Trophoblast cell (in vitro differentiated cells and primary cell): ENCODE data around the gene SPIRE1.

Source experiments
- DNase-seq, 2 donors: peaks; one replicate each; pipeline ENCODE4 v3.0.0-alpha.2; 2016
- H2AFZ ChIP-seq: 2 replicates; pipeline ENCODE4 v1.6.1; 2013; ENCODE audit warnings: low read length, moderate library complexity, mild to moderate bottlenecking; ENCODE audit not compliant: insufficient read depth, poor library complexity
- H2AK5ac ChIP-seq: 2 replicates; pipeline ENCODE4 v1.6.1; 2013; ENCODE audit warnings: mild to moderate bottlenecking, low read length
- H2BK120ac ChIP-seq: 2 replicates; pipeline ENCODE4 v1.6.1; 2013; ENCODE audit warnings: low read length, mild to moderate bottlenecking, moderate library complexity; ENCODE audit not compliant: insufficient read depth, poor library complexity
- H2BK12ac ChIP-seq: 2 replicates; pipeline ENCODE4 v1.6.1; 2013; ENCODE audit warnings: mild to moderate bottlenecking, low read length, moderate library complexity
- H2BK5ac ChIP-seq: 2 replicates; pipeline ENCODE4 v1.6.1; 2013; ENCODE audit warnings: low read length, low read depth, moderate library complexity, mild to moderate bottlenecking; ENCODE audit not compliant: poor library complexity
- H3K14ac ChIP-seq: 2 replicates; pipeline ENCODE4 v1.6.1; 2013; ENCODE audit warnings: mild to moderate bottlenecking, low read length
- H3K18ac ChIP-seq: 2 replicates; pipeline ENCODE4 v1.6.1; 2013; ENCODE audit warnings: mild to moderate bottlenecking, low read length
- H3K23ac ChIP-seq: 2 replicates; pipeline ENCODE4 v1.6.1; 2013; ENCODE audit warnings: low read length
- H3K27ac ChIP-seq: 2 replicates; pipeline ENCODE4 v1.5.1; 2013; ENCODE audit warnings: low read depth, mild to moderate bottlenecking, inconsistent platforms, low read length, moderate library complexity
- H3K27me3 ChIP-seq: 2 replicates; pipeline ENCODE4 v1.6.1; 2013; ENCODE audit warnings: inconsistent platforms, mild to moderate bottlenecking, low read length, moderate library complexity; ENCODE audit not compliant: insufficient read depth
- H3K36me3 ChIP-seq, 2 experiments: 1 replicate in 1 of 2; 2 replicates in 1 of 2; pipeline ENCODE4 v1.6.1; 2013; ENCODE audit warnings: low read length in 2 of 2, mild to moderate bottlenecking in 2 of 2, moderate library complexity in 1 of 2; ENCODE audit not compliant: insufficient read depth in 2 of 2, control insufficient read depth in 1 of 2
- H3K4ac ChIP-seq: 2 replicates; pipeline ENCODE4 v1.6.1; 2013; ENCODE audit warnings: low read depth, mild to moderate bottlenecking, low read length, moderate library complexity
- H3K4me1 ChIP-seq, 2 experiments: 1 replicate in 1 of 2; 2 replicates in 1 of 2; pipeline ENCODE4 v1.6.1; 2013; ENCODE audit warnings: low read length in 2 of 2, mild to moderate bottlenecking in 2 of 2, moderate library complexity in 1 of 2; ENCODE audit not compliant: insufficient read depth in 2 of 2, control insufficient read depth in 1 of 2
- H3K4me2 ChIP-seq: 2 replicates; pipeline ENCODE4 v1.6.1; 2013; ENCODE audit warnings: inconsistent platforms, mild to moderate bottlenecking, low read length, moderate library complexity
- H3K4me3 ChIP-seq: 2 replicates; pipeline ENCODE4 v1.5.1; 2013; ENCODE audit warnings: mild to moderate bottlenecking, low read depth, low read length, inconsistent platforms
- H3K79me1 ChIP-seq: one replicate; pipeline ENCODE4 v1.6.1; 2013; ENCODE audit warnings: low read length
- H3K79me2 ChIP-seq: 2 replicates; pipeline ENCODE4 v1.6.1; 2013; ENCODE audit warnings: low read length, mild to moderate bottlenecking; ENCODE audit not compliant: control insufficient read depth, insufficient read depth, poor library complexity
- H3K9ac ChIP-seq: 2 replicates; pipeline ENCODE4 v1.6.1; 2013; ENCODE audit warnings: mild to moderate bottlenecking, low read length
- H3K9me3 ChIP-seq: 2 replicates; pipeline ENCODE4 v1.6.1; 2013; ENCODE audit warnings: low read depth, mild to moderate bottlenecking, control low read depth, inconsistent platforms, low read length; ENCODE audit not compliant: insufficient read depth
- H4K12ac ChIP-seq: 2 replicates; pipeline ENCODE4 v1.6.1; 2013; ENCODE audit warnings: low read depth, mild to moderate bottlenecking, low read length, moderate library complexity
- H4K8ac ChIP-seq: 2 replicates; pipeline ENCODE4 v1.6.1; 2013; ENCODE audit warnings: low read depth, mild to moderate bottlenecking, low read length, moderate library complexity
- H4K91ac ChIP-seq: one replicate; pipeline ENCODE4 v1.6.1; 2013; ENCODE audit warnings: low read depth, mild to moderate bottlenecking, low read length, moderate library complexity
- WGBS: extraction: QIAGEN DNeasy Blood & Tissue Kit; methylation state at CpG from one replicate; pipeline ENCODE4 v1.1.7; 2013; ENCODE audit warnings: missing lambda C conversion rate; ENCODE audit not compliant: insufficient read length, insufficient coverage; ENCODE audit errors: extremely low coverage; 5-methylcytosine and 5-hydroxymethylcytosine counted together

The SPIRE1 gene

GRCh38 chr18:12507007-12507406, 150.9 kb downstream of the SPIRE1 start:
- Histone ChIP-seq H3K79me1 (no peaks in the 10 kb centered on the region), H3K14ac (no peak overlapping the region), H2BK12ac (no peak overlapping the region), H3K18ac (no peak overlapping the region), H3K27me3 (no peaks in the 10 kb centered on the region), H3K4me1 (no peaks in the 10 kb centered on the region), H3K4me2 (no peak overlapping the region), H2AFZ (no peak overlapping the region), H2BK120ac (no peak overlapping the region), H4K91ac (no peak overlapping the region), H3K27ac (no peak overlapping the region), H2BK5ac (no peak overlapping the region), H3K4me3 (no peak overlapping the region), H3K9ac (no peak overlapping the region), H3K4ac (no peak overlapping the region), H2AK5ac (no peak overlapping the region), H3K23ac (no peak overlapping the region), H3K36me3 (peaks cover 0 to 2% of the 10 kb centered on the region in 2 experiments), H4K12ac (no peak overlapping the region), H3K9me3 (no peaks in the 10 kb centered on the region), H3K79me2 (no peaks in the 10 kb centered on the region), H4K8ac (no peak overlapping the region)
- WGBS = no CpG with 5 or more reads among the region's 5 CpGs
- no peak for DNase-seq

GRCh38 chr18:12500986-12501385, 156.9 kb downstream of the SPIRE1 start:
- Histone ChIP-seq H3K79me1 (no peaks in the 10 kb centered on the region), H2AK5ac (no peak overlapping the region), H3K14ac (no peak overlapping the region), H3K36me3 (no peaks in the 10 kb centered on the region), H3K9ac (no peak overlapping the region), H2BK5ac (no peak overlapping the region), H3K18ac (no peak overlapping the region), H2BK120ac (no peak overlapping the region), H3K23ac (no peak overlapping the region), H3K27me3 (no peaks in the 10 kb centered on the region), H3K79me2 (no peaks in the 10 kb centered on the region), H3K27ac (no peak overlapping the region), H4K91ac (no peak overlapping the region), H2BK12ac (no peak overlapping the region), H3K4me3 (no peak overlapping the region), H3K4ac (no peak overlapping the region), H2AFZ (no peak overlapping the region), H3K9me3 (no peaks in the 10 kb centered on the region), H3K4me1 (no peaks in the 10 kb centered on the region), H3K4me2 (no peak overlapping the region), H4K8ac (no peak overlapping the region), H4K12ac (no peak overlapping the region)
- no CpG with 5 or more reads among the region's 6 CpGs for WGBS
- no peak for DNase-seq

GRCh38 chr18:12497839-12498238, 160.1 kb downstream of the SPIRE1 start:
- no peak overlapping the region for H3K18ac ChIP-seq
- H2BK5ac ChIP-seq = no peak overlapping the region
- H2BK12ac ChIP-seq = no peak overlapping the region
- H2AFZ ChIP-seq = no peak overlapping the region
- H3K79me2 ChIP-seq = no peaks in the 10 kb centered on the region
- no peak overlapping the region for H4K8ac ChIP-seq
- no peak overlapping the region for H3K4ac ChIP-seq
- no peaks in the 10 kb centered on the region for H3K4me1 ChIP-seq
- DNase-seq = no peak
- no peak overlapping the region for H4K91ac ChIP-seq
- WGBS = no CpG with 5 or more reads among the region's 3 CpGs
- no peak overlapping the region for H2AK5ac ChIP-seq
- H3K9me3 ChIP-seq = peaks cover 2% of the 10 kb centered on the region
- H3K4me2 ChIP-seq = no peak overlapping the region
- H3K9ac ChIP-seq = no peak overlapping the region
- no peaks in the 10 kb centered on the region for H3K79me1 ChIP-seq
- H4K12ac ChIP-seq = no peak overlapping the region
- no peak overlapping the region for H2BK120ac ChIP-seq
- H3K23ac ChIP-seq = no peak overlapping the region
- no peaks in the 10 kb centered on the region for H3K36me3 ChIP-seq
- H3K27ac ChIP-seq = no peak overlapping the region
- no peak overlapping the region for H3K14ac ChIP-seq
- no peak overlapping the region for H3K4me3 ChIP-seq
- H3K27me3 ChIP-seq = no peaks in the 10 kb centered on the region

- Histone ChIP-seq H3K23ac (no peak overlapping the region), H3K18ac (no peak overlapping the region), H3K9me3 (peaks cover 2% of the 10 kb centered on the region), H2BK12ac (no peak overlapping the region), H2BK5ac (no peak overlapping the region), H3K4me1 (no peaks in the 10 kb centered on the region), H4K8ac (no peak overlapping the region), H3K4me2 (no peak overlapping the region), H3K14ac (no peak overlapping the region), H2AFZ (no peak overlapping the region), H3K79me1 (no peaks in the 10 kb centered on the region), H3K27ac (no peak overlapping the region), H3K9ac (no peak overlapping the region), H4K12ac (no peak overlapping the region), H3K36me3 (no peaks in the 10 kb centered on the region), H4K91ac (no peak overlapping the region), H3K79me2 (no peaks in the 10 kb centered on the region), H3K4me3 (no peak overlapping the region), H2AK5ac (no peak overlapping the region), H3K4ac (no peak overlapping the region), H3K27me3 (no peaks in the 10 kb centered on the region), H2BK120ac (no peak overlapping the region)
- DNase-seq = no peak
- WGBS = no CpG with 5 or more reads among the region's 2 CpGs
Observed at GRCh38 chr18:12497296-12497695, 160.6 kb downstream of the SPIRE1 start.
